Stimulated activated CD8-positive, alpha-beta memory T cell treated with anti-CD3 and anti-CD28 coated beads, Interleukin-4, amount 100 ng/mL, for 1 hour (primary cell): ENCODE results near the gene CLEC4A.
"Not testable (repeated sequence)": the region's sequence is repeated elsewhere in the genome, so short reads cannot be mapped to it uniquely, and the experiment has no call there.

ENCODE experiments used
- DNase-seq, 2 donors: peaks; one replicate each; pipeline ENCODE4 v3.0.0-alpha.2; 2020; ENCODE audit warnings: low read depth in 2 of 2, low spot score in 1 of 2

CLEC4A gene

DNA sequence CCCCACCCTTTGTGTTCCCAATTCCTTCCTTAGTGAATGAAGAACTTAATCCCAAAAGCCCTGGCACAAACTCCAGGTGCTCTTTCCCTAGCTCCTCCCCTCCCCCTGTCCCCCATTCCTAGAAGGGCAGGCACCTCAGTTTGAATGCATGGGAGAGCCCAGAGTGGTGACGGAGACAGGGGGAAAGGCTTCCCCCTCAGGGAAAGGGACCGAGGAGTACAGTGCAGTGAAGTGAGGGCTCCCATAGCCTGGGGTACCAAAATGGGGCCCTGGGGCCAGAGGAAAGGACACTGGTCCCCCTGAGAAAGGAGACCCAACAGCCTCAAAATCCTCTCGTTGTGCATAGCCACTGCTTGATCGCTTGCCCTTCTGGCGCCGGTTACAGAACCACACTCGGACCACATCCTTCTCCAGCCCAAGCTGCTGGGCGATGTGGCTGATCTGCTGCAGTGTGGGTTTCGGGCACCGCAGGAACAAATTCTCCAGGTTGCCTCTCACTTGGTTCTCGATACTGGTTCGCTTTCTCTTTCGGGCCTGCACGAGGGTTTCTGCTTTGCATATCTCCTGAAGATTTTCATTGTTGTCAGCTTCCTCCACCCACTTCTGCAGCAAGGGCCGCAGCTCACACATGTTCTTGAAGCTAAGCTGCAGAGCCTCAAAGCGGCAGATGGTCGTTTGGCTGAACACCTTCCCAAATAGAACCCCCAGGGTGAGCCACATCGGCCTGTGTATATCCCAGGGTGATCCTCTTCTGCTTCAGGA, 10.4 kb downstream of the CLEC4A start:
- not testable (repeated sequence) for DNase-seq

DNA sequence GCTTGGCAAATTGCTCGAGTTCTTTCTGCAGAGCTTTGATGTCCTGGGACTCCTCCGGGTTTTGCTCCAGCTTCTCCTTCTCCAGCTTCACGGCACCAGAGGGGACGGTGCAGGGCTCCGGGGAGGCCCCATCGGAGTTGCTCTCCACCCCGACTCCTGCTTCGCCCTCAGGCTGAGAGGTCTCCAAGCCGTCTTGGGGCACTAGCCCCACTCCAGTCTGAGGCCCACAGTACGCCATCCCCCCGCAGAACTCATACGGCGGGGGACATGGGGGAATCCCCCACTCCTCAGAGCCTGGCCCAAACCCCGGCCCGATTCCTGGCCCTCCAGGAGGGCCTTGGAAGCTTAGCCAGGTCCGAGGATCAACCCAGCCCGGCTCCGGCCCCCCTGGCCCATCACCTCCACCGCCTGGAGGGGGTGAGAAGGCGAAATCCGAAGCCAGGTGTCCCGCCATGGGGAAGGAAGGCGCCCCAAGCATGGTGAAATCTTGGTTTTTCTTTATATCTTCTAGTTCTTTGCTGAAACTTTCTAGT, 11.0 kb downstream of the CLEC4A start:
- not testable (repeated sequence) for DNase-seq

DNA sequence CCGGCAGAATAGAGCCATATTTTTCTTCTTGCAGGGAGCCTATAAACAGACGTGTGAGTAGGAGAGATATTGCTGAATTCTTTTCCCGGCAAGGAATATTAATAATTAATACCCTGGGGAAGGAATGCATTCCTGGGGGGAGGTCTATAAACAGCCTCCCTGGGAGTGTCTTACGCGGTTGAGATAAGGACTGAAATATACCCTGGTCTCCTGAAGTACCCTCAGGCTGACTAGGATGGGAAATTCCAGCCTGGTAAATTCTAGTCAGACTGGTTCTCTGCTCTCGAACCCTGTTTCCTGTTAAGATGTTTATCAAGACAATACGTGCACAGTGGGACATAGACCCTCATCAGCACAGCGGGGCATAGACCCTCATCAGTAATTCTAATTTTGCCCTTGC, 18.2 kb downstream of the CLEC4A start:
- DNase-seq: not testable (repeated sequence)

GRCh38 chr12:8143261-8143660, 19.8 kb downstream of the CLEC4A start:
- no peak for DNase-seq

GRCh38 chr12:8145754-8146441, 22.5 kb downstream of the CLEC4A start:
- no peak for DNase-seq

- no peak for DNase-seq
Observed at GRCh38 chr12:8146442-8146771, 23.0 kb downstream of the CLEC4A start.

DNA sequence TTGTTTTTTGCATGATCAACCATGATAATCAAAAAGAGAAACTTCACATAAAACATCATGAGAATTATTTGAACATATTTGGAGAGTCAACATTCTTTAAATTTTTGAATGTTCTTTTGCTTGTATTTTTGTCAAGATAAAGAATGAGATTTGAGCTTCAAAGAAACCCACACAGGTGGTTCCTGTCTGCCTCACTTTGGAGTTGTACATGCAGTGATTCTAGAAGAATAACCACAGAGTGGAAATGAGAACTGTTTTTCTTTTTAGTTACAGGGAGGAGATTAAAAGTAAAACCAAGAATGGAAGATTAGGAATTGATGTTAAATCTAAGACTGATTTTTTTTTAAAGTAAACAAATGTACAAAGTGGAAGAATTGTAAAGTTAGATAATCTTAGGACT, 31.1 kb downstream of the CLEC4A start:
- no peak for DNase-seq

GRCh38 chr12:8156416-8156815, 33.0 kb downstream of the CLEC4A start:
- DNase-seq: no peak

DNA sequence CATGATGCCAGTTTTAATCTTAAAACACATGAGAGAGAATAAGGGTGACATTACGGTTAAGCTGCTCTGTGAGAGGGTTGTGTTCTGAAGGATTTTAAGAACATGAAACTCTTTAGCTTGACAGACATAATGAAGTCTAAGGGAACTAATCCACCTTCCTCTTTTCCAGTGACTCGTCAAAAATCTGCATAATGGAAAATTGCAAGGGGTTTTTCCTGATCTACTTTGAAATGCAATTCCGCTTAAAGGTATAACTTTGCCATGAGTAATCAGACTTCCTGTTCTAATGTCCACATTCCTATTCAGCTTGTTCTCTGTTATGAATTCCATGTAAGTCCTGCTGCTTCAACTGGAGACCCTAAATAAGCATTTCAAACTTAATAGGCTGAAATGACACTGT, 33.4 kb downstream of the CLEC4A start, which contains the start of gene ZNF705A:
Gene ZNF705A (plus strand): TSS at position 171 of the 400 bp plus-strand sequence. CDS start 15,611 bp downstream, outside the sequence.
- DNase-seq: no peak

GRCh38 chr12:8157484-8158198, 34.2 kb downstream of the CLEC4A start:
- no peak for DNase-seq

DNA sequence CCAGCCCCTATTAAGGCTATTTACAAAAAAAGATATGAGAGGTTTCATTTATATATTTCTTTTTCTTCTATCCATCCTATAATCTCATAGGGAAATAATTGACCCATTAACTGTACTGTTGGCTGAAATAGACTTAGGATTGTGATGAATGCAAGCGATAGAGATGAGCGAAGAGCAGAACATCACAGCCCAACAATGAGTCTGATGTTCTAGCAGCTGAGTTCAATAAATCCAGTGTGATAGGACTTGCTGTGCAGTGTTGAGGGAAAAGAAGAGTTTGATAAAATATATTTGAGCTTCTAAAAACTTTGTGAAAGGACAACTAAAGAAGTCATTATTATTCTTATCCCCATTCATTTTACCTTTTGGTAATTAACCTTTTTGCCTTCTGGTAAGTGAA, 49.5 kb downstream of the CLEC4A start:
- not testable (repeated sequence) for DNase-seq

DNA sequence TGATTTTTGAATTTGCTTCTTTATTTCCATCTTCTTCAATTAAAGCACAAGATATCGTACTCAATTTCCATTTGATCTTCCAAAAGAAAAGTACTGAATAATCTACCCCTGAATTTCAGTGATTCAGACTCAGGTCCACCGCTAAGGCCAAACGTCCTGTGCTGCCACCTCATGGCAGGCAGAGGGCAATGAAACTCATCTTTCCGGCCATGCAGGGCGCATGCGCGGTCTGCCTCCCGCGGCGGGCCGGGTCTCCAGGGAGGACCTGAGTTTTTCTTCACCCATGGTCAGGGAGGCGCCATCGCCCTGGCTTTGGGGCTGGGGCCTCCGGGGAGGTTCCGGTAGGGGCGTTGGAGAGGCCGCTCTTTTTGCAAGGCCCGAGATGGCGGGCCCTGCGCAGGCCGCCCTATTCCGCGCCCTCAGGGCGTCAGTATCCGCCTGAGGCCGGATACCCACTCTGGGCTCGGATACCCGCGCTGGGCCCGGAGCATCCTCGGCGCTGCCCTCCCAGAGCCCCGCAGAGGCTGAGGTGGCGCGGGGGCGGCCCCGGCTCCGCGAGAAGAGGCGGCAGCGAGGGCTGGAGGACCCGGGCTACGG, 56.7 kb downstream of the CLEC4A start:
- peak; percentile 41 to 61 for DNase-seq

- not testable (repeated sequence) for DNase-seq
Observed at GRCh38 chr12:8181271-8181670, 57.9 kb downstream of the CLEC4A start.

- DNase-seq: not testable (repeated sequence)
Observed at GRCh38 chr12:8182923-8183322, 59.5 kb downstream of the CLEC4A start.

- DNase-seq: not testable (repeated sequence)
Observed at GRCh38 chr12:8183346-8183745, 59.9 kb downstream of the CLEC4A start.

DNA sequence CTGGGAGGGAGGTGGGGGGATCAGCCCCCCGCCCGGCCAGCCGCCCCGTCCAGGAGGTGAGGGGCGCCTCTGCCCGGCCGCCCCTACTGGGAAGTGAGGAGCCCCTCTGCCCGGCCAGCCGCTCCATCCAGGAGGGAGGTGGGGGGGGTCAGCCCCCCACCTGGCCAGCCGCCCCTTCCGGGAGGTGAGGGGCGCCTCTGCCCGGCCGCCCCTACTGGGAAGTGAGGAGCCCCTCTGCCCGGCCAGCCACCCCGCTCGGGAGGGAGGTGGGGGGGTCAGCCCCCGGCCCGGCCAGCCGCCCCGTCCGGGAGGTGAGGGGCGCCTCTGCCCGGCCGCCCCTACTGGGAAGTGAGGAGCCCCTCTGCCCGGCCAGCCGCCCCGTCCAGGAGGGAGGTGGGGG, 60.8 kb downstream of the CLEC4A start:
- not testable (repeated sequence) for DNase-seq

GRCh38 chr12:8188088-8188487, 64.7 kb downstream of the CLEC4A start:
- not testable (repeated sequence) for DNase-seq
